Measurements from ENCODE around the gene PACSIN1. TPM values are rescaled to one million over a fixed set of nuclear protein-coding genes. Genes with fewer than 3 reads are reported as not detected.
"Not testable (repeated sequence)": the region's sequence is repeated elsewhere in the genome, so short reads cannot be mapped to it uniquely, and the experiment has no call there.

The PACSIN1 gene
- total RNA-seq, 3 donors from 2014 or later, result 0.29 to 0.33 TPM; not detected in 1

DNA sequence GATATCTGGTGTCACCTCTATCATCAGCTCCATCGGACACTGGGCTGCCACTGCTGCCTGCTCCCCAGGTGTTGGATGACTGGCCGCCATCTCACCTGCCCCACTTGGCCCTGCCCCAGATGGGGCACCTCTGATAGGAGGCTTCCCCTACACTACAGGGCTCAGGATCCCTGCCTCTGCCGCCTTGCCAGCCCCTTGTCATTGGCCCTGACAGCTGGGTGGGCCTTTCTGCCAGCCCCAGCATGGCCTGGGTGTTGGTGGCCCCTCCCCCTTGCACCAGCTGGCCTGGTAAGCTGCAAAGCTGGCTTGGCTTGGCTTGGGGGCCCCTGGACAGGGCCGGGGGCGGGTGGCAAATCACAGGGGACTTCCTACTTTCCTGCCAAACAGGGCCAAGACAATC is 10.6 kb downstream of the PACSIN1 start:
- DNase-seq (ENCODE audit: low spot score in 2 of 2), result no peak
- no peak overlapping the region for H3K27ac ChIP-seq
- H3K27me3 ChIP-seq, result no peaks in the 10 kb centered on the region
- H3K36me3 ChIP-seq, result no peaks in the 10 kb centered on the region
- TF ChIP-seq POLR2AphosphoS5 (IDR thresholded peaks at IDR 0.05) (no peak), POLR2A (IDR thresholded peaks at IDR 0.05) (no peak)
- TF ChIP-seq, protein P1, sequence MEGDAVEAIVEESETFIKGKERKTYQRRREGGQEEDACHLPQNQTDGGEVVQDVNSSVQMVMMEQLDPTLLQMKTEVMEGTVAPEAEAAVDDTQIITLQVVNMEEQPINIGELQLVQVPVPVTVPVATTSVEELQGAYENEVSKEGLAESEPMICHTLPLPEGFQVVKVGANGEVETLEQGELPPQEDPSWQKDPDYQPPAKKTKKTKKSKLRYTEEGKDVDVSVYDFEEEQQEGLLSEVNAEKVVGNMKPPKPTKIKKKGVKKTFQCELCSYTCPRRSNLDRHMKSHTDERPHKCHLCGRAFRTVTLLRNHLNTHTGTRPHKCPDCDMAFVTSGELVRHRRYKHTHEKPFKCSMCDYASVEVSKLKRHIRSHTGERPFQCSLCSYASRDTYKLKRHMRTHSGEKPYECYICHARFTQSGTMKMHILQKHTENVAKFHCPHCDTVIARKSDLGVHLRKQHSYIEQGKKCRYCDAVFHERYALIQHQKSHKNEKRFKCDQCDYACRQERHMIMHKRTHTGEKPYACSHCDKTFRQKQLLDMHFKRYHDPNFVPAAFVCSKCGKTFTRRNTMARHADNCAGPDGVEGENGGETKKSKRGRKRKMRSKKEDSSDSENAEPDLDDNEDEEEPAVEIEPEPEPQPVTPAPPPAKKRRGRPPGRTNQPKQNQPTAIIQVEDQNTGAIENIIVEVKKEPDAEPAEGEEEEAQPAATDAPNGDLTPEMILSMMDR (IDR thresholded peaks at IDR 0.05), result no peak
- no peak overlapping the region for H3K4me3 ChIP-seq
- no peaks in the 10 kb centered on the region for H3K9me3 ChIP-seq
- H3K4me1 ChIP-seq, result no peaks in the 10 kb centered on the region
- intact Hi-C loops (cut with DNase I; ENCODE audit: low total_unique reads), result no loop called here

DNA sequence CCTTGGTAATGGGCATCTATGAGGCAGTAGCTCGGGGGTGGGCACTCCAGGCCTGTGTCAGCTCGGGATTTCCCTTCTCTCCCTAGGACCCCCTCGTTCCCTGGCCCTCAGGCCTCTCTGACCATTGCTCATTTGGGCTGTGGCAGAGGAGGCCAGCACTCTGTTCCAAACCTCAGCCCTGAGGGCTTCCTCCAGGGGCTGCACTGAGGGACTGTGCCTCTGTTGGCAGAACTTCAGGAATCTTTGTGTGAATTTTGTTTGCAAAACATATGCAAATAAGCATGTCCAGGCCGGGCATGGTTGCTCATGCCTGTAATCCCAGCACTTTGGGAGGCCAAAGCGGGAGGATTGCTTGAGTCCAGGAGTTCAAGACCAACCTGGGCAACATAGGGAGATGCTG is 11.0 kb downstream of the PACSIN1 start:
- no peaks in the 10 kb centered on the region for H3K9me3 ChIP-seq
- H3K27me3 ChIP-seq, result no peaks in the 10 kb centered on the region
- no peak overlapping the region for H3K4me3 ChIP-seq
- intact Hi-C loops (cut with DNase I; ENCODE audit: low total_unique reads), result no loop called here
- no peak for TF ChIP-seq POLR2A (IDR thresholded peaks at IDR 0.05)
- TF ChIP-seq POLR2AphosphoS5 (IDR thresholded peaks at IDR 0.05), result no peak
- TF ChIP-seq, protein P1 (IDR thresholded peaks at IDR 0.05), result no peak
- no peaks in the 10 kb centered on the region for H3K36me3 ChIP-seq
- H3K4me1 ChIP-seq, result no peaks in the 10 kb centered on the region
- H3K27ac ChIP-seq, result no peak overlapping the region
- no peak for DNase-seq (ENCODE audit: low spot score in 2 of 2)

DNA sequence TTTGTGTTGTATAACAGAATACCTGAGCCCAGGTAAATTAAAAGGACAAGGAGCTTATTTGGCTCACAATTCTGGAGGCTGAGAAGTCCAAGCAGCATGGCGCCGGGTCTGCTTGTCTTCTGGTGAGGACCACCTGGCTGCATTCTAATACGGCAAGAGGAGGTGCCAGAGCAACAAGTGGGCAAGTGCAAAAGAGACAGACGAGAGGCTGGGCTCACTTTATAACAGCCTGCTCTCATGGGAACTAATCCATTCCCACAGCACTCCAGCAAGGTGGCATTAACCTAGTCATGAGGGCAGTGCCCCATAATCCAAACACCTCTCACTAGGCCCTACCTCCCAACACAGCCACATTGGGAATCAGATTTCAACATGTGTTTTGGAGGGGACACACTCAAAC is 12.9 kb downstream of the PACSIN1 start:
- TF ChIP-seq, protein P1 (IDR thresholded peaks at IDR 0.05), result no peak
- TF ChIP-seq POLR2AphosphoS5 (IDR thresholded peaks at IDR 0.05) (no peak), POLR2A (IDR thresholded peaks at IDR 0.05) (no peak)
- no peaks in the 10 kb centered on the region for H3K4me1 ChIP-seq
- DNase-seq (ENCODE audit: low spot score in 2 of 2), result no peak
- H3K9me3 ChIP-seq, result no peaks in the 10 kb centered on the region
- H3K4me3 ChIP-seq, result no peak overlapping the region
- no peaks in the 10 kb centered on the region for H3K36me3 ChIP-seq
- H3K27me3 ChIP-seq, result no peaks in the 10 kb centered on the region
- no peak overlapping the region for H3K27ac ChIP-seq
- intact Hi-C loops (cut with DNase I; ENCODE audit: low total_unique reads), result no loop called here

DNA sequence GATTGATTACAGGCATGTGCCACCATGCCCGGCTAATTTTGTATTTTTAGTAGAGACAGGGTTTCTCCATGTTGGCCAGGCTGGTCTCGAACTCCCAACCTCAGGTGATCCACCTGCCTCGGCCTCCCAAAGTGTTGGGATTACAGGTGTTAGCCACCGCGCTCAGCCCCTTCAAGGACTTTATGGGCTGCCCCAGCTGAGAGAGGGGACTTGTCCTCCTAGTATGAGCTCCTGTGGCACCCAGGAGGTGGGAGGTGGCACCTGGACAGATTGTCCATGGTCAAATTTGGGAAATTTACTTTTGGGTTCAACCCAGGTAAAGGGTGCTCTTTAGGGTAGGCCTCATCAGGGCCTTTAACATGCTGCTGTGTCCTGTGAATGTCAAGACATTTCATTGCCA is 17.9 kb downstream of the PACSIN1 start:
- H3K4me1 ChIP-seq; H3K36me3 ChIP-seq; H3K9me3 ChIP-seq; H3K4me3 ChIP-seq; DNase-seq (ENCODE audit: low spot score in 2 of 2); intact Hi-C loops (cut with DNase I; ENCODE audit: low total_unique reads); H3K27ac ChIP-seq; H3K27me3 ChIP-seq: not testable (repeated sequence)

DNA sequence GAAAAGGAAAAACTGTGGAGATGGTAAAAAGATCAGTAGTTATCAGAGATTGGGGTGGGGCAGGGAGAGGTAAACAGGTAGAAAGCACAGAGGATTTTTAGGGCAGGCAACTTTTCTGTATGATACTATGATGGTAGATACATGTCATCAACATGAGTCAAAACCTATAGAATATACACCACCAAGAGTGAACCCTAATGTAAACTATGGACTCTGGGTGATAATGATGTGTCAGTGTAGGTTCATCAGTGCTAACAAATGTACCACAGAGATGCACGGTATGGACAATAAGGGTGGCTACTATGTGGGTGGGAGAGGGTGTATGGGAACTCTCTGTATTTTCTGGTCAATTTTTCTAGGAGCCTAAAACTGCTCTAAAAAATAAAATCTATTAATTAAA is 18.5 kb downstream of the PACSIN1 start:
- no peaks in the 10 kb centered on the region for H3K36me3 ChIP-seq
- no peak overlapping the region for H3K27ac ChIP-seq
- H3K4me1 ChIP-seq, result no peaks in the 10 kb centered on the region
- no peak overlapping the region for H3K4me3 ChIP-seq
- H3K27me3 ChIP-seq, result no peaks in the 10 kb centered on the region
- no peaks in the 10 kb centered on the region for H3K9me3 ChIP-seq
- intact Hi-C loops (cut with DNase I; ENCODE audit: low total_unique reads), result no loop called here
- TF ChIP-seq, protein P1 (IDR thresholded peaks at IDR 0.05), result no peak
- DNase-seq (ENCODE audit: low spot score in 2 of 2), result no peak

DNA sequence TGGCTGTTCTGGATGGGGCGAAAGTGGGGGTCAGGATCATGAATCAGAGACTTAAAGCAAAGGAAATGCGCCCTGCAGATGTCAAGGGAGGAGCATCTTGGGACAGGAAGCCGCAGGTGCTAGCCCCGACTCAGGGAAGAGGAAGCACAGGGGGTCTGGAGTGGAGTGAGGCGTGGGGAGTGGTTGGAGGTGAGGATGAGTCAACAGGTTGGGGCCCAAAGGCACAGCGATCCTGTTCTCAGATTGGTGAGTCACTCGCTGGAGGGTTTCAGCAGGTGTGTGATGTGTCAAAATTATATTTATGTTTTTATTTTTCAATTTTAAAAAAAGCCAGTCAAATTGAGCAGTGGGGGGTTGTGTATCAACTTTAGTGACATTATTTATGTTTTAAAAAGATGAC is 19.0 kb downstream of the PACSIN1 start:
- no peak for DNase-seq (ENCODE audit: low spot score in 2 of 2)
- H3K36me3 ChIP-seq, result no peaks in the 10 kb centered on the region

More for the DNA sequence above, 19.0 kb downstream of the PACSIN1 start:
- H3K27ac ChIP-seq, result no peak overlapping the region
- H3K27me3 ChIP-seq, result no peaks in the 10 kb centered on the region
- no peaks in the 10 kb centered on the region for H3K9me3 ChIP-seq
- H3K4me3 ChIP-seq, result no peak overlapping the region
- intact Hi-C loops (cut with DNase I; ENCODE audit: low total_unique reads), result no loop called here
- TF ChIP-seq, protein P1 (IDR thresholded peaks at IDR 0.05), result no peak
- TF ChIP-seq POLR2A (IDR thresholded peaks at IDR 0.05) (no peak), POLR2AphosphoS5 (IDR thresholded peaks at IDR 0.05) (no peak)
- H3K4me1 ChIP-seq, result no peaks in the 10 kb centered on the region

Measured in breast epithelium (tissue), 4 donors.